GM18861 (cell line): ENCODE data around the gene IL37.
A peak's percentile ranks its signal among the peaks of the same experiment; 100 is the strongest.

Source experiments
- ATAC-seq: cut with Tn5 transposase; IDR thresholded peaks from one replicate; pipeline ENCODE4 v1.9.1; 2021; ENCODE audit not compliant: unreplicated experiment

Gene IL37

GRCh38 chr2:112910865-112911264 lies at the start of gene IL37:
Gene IL37 (plus strand): TSS chr2:112911165. CDS start chr2:112913013, 1,848 bp downstream.
- ATAC-seq = no peak

- ATAC-seq = no peak
These were observed 46.9 kb upstream of the IL37 start for GRCh38 chr2:112864072-112864471.

GRCh38 chr2:112866128-112866835 lies 44.7 kb upstream of the IL37 start:
- ATAC-seq = no peak

- ATAC-seq = no peak
These were observed 43.0 kb upstream of the IL37 start for GRCh38 chr2:112867701-112868631.

GRCh38 chr2:112869258-112869842 lies 41.6 kb upstream of the IL37 start:
- no peak for ATAC-seq

- no peak for ATAC-seq
These were observed 39.8 kb upstream of the IL37 start for GRCh38 chr2:112870841-112871835.

- no peak for ATAC-seq
These were observed 34.6 kb upstream of the IL37 start for GRCh38 chr2:112876257-112876970.

GRCh38 chr2:112876971-112877361 lies 34.0 kb upstream of the IL37 start:
- ATAC-seq = no peak

GRCh38 chr2:112877423-112877822 lies 33.5 kb upstream of the IL37 start:
- ATAC-seq = no peak

- ATAC-seq = no peak
These were observed 31.4 kb upstream of the IL37 start for GRCh38 chr2:112879491-112880041.

- ATAC-seq = no peak
These were observed 30.9 kb upstream of the IL37 start for GRCh38 chr2:112880091-112880531.

- ATAC-seq = peak; percentile 33
These were observed 30.3 kb upstream of the IL37 start for GRCh38 chr2:112880696-112881095.

GRCh38 chr2:112881217-112881985 lies 29.6 kb upstream of the IL37 start:
- ATAC-seq = peak; percentile 62

- ATAC-seq = no peak
These were observed 27.3 kb upstream of the IL37 start for GRCh38 chr2:112883669-112884068.

- peak; percentile 50 for ATAC-seq
These were observed 26.0 kb upstream of the IL37 start for GRCh38 chr2:112884869-112885505.

GRCh38 chr2:112885506-112885902 lies 25.5 kb upstream of the IL37 start:
- no peak for ATAC-seq

GRCh38 chr2:112886291-112886690 lies 24.7 kb upstream of the IL37 start:
- ATAC-seq = no peak
